GM12878 (cell line): ENCODE data around the gene ULK4. TPM values are rescaled to one million over a fixed set of nuclear protein-coding genes. Genes with fewer than 3 reads are reported as not detected.

Experiments used
- ATAC-seq: fragments of 200-7000 bp; cut with Tn5 transposase; 3 replicates; pipeline ENCODE4 v1.9.1; 2020; ENCODE audit warnings: mild to moderate bottlenecking, moderate library complexity
- BruUV-seq: library from RNA; stranded (reverse); fragments of 400-500 nt; replicated peaks from 2 replicates; lab custom pipeline; 2021; lab: Mats Ljungman, UMichigan
- CTCF ChIA-PET: fragments of 300-600 bp; sonication (Branson Sonifier 250); formaldehyde crosslinking; extraction: SDS; loops from one replicate; lab custom pipeline; 2021; ENCODE audit warnings: inconsistent platforms; lab: Yijun Ruan, JAX
- POLR2A ChIA-PET: fragments of 350-600 bp; formaldehyde crosslinking; extraction: SDS; loops from one replicate; lab custom pipeline; 2021; ENCODE audit warnings: inconsistent platforms; lab: Charles Lee
- RAD21 ChIA-PET: fragments of 300-600 bp; sonication (Branson Sonifier 250); formaldehyde crosslinking; loops from one replicate; lab custom pipeline; 2023; ENCODE audit warnings: antibody characterized with exemption; ENCODE audit not compliant: unreplicated experiment; lab: Charles Lee
- SMC1A ChIA-PET: fragments of 300-600 bp; sonication (Branson Sonifier 250); formaldehyde crosslinking; loops from one replicate; lab custom pipeline; 2023; ENCODE audit not compliant: unreplicated experiment, uncharacterized antibody; lab: Charles Lee
- DNase-seq: peaks from one replicate; pipeline ENCODE4 v3.0.0-alpha.2; 2011; ENCODE audit warnings: low read depth, low spot score
- FAIRE-seq: peaks from 3 replicates; lab custom pipeline; 2011; peaks lifted over from hg19 to GRCh38; lab: Jason Lieb, UNC
- H2AFZ ChIP-seq: 2 replicates; pipeline ENCODE4 v1.6.0; 2011; ENCODE audit warnings: low read depth, low read length, control low read depth; ENCODE audit not compliant: control insufficient read depth
- H3K27ac ChIP-seq: 2 replicates; pipeline ENCODE4 v1.5.1; 2011; ENCODE audit warnings: control low read depth; ENCODE audit not compliant: control insufficient read depth, insufficient read depth
- H3K27me3 ChIP-seq, 2 experiments: replicated peaks in 1 of 2; 2 replicates each; pipeline versions ENCODE4 v1.6.0 to v1.6.1; 2011; ENCODE audit warnings: low read length in 1 of 2; ENCODE audit not compliant: control insufficient read depth in 2 of 2, insufficient read depth in 2 of 2
- H3K36me3 ChIP-seq, 2 experiments: 2 replicates each; pipeline ENCODE4 v1.5.1; 2011; ENCODE audit warnings: low read length in 1 of 2; ENCODE audit not compliant: control insufficient read depth in 2 of 2, insufficient read depth in 2 of 2
- H3K4me1 ChIP-seq: 2 replicates; pipeline ENCODE4 v1.6.1; 2011; ENCODE audit warnings: mild to moderate bottlenecking, low read length, moderate library complexity, mixed read lengths; ENCODE audit not compliant: control insufficient read depth, insufficient read depth
- H3K4me2 ChIP-seq: 2 replicates; pipeline ENCODE4 v1.6.0; 2011; ENCODE audit warnings: control low read depth; ENCODE audit not compliant: control insufficient read depth, insufficient read depth
- H3K4me3 ChIP-seq: fragments of 200-600 bp; sonication (generic); 2 replicates; pipeline ENCODE4 v1.5.1; 2016
- H3K79me2 ChIP-seq: 2 replicates; pipeline ENCODE4 v1.6.0; 2011; ENCODE audit warnings: low read length; ENCODE audit not compliant: control insufficient read depth, insufficient read depth
- H3K9ac ChIP-seq: 2 replicates; pipeline ENCODE4 v1.8.0; 2011; ENCODE audit warnings: low read length, control low read depth, mixed read lengths; ENCODE audit not compliant: control insufficient read depth, insufficient read depth
- H3K9me3 ChIP-seq: replicated peaks from 3 replicates; pipeline ENCODE4 v1.5.1; 2011; ENCODE audit warnings: mild to moderate bottlenecking, low read length; ENCODE audit not compliant: control insufficient read depth, insufficient read depth
- H4K20me1 ChIP-seq: 2 replicates; pipeline ENCODE4 v1.6.0; 2011; ENCODE audit not compliant: control insufficient read depth, insufficient read depth
- NFXL1 ChIP-seq: fragments of 450-650 bp; IDR thresholded peaks from 2 replicates; pipeline ENCODE4 v1.6.1; 2017; ENCODE audit warnings: antibody characterized with exemption, mild to moderate bottlenecking, borderline replicate concordance
- PBX3 ChIP-seq: IDR thresholded peaks from 2 replicates; pipeline ENCODE4 v1.6.1; 2011; ENCODE audit warnings: mild to moderate bottlenecking, low read depth, low read length, moderate library complexity; ENCODE audit not compliant: insufficient replicate concordance
- RELB ChIP-seq: fragments of 450-650 bp; IDR thresholded peaks from 2 replicates; pipeline ENCODE4 v1.6.1; 2017; ENCODE audit warnings: low read depth, mild to moderate bottlenecking, moderate library complexity
- ZBTB33 ChIP-seq: fragments of 450-650 bp; IDR thresholded peaks from 2 replicates; pipeline ENCODE4 v1.6.1; 2017; ENCODE audit warnings: mild to moderate bottlenecking
- WGBS: methylation state at CpG from one replicate; pipeline ENCODE4 v1.1.6; 2016; ENCODE audit warnings: low lambda C conversion rate; ENCODE audit not compliant: insufficient replicate concordance, insufficient coverage; ENCODE audit errors: missing lambda C conversion rate; 5-methylcytosine and 5-hydroxymethylcytosine counted together
- in situ Hi-C: fragments of 300-500 bp; cut with MboI; formaldehyde crosslinking; loops from 9 replicates; pipeline ENCODE4 v1.14.3; 2018; ENCODE audit warnings: mixed read lengths
- intact Hi-C: fragments of 100-400 bp; cut with micrococcal nuclease; formaldehyde crosslinking; loops from one replicate; pipeline ENCODE4 v1.14.2; 2022; ENCODE audit not compliant: unreplicated experiment
- polyA plus RNA-seq, 11 experiments: library from polyadenylated mRNA; depleted of rRNA in 4 of 11; unstranded in 6 of 11; stranded (reverse) in 5 of 11; fragments of >200 nt; fragmentation: Nextera tagmentation in 4 of 11; fragmentation: Illumina TruSeq in 1 of 11; extraction: Ambion mirVana in 4 of 11; extraction: Trizol in 1 of 11; gene quantifications; 1 replicate in 1 of 11; 2 replicates in 10 of 11; pipeline versions ENCODE4 v1.2.1 to v1.2.3, GENCODE V29; 2011 to 2016; ENCODE audit warnings: inconsistent platforms in 2 of 11, missing spikeins in 2 of 11, low read depth in 1 of 11
- total RNA-seq, 4 experiments: library from RNA; depleted of rRNA in 3 of 4; stranded (reverse); fragments of >200 nt in 3 of 4; fragmentation: Illumina TruSeq in 1 of 4; extraction: Trizol in 1 of 4; gene quantifications; 2 replicates each; pipeline versions ENCODE4 v1.2.1 to v1.2.3, GENCODE V29; 2013 to 2021

The ULK4 gene
- total and polyA plus RNA-seq, 10 of the 15 experiments (the other 5 are each of a cell fraction or from before 2014, with no cell fraction given) = 3.5 to 7.6 (median 6.3) TPM

GRCh38 chr3:41650406-41650805, 311.5 kb downstream of the ULK4 start:
- intact Hi-C loops = no loop called here
- Histone ChIP-seq H3K27ac (no peak overlapping the region), H3K36me3 (no peaks in the 10 kb centered on the region), H3K27me3 (no peaks in the 10 kb centered on the region), H2AFZ (no peak overlapping the region), H3K9me3 (no peaks in the 10 kb centered on the region; the same call in 2 of the 3 replicates), H3K9ac (no peak overlapping the region), H3K4me1 (no peaks in the 10 kb centered on the region), H4K20me1 (no peaks in the 10 kb centered on the region), H3K79me2 (no peaks in the 10 kb centered on the region), H3K4me2 (no peak overlapping the region), H3K4me3 (no peak overlapping the region)
- in situ Hi-C loops = no loop called here
- TF ChIP-seq NFXL1 (no peak), RELB (no peak), ZBTB33 (no peak), PBX3 (no peak)
- FAIRE-seq = no peak
- no peak for ATAC-seq
- POLR2A ChIA-PET = no interaction called here
- WGBS = 72% methylated on average over 11 of the region's 11 CpGs
- SMC1A ChIA-PET = no interaction called here
- no TSS peak for BruUV-seq
- RAD21 ChIA-PET = no interaction called here
- no peak for DNase-seq
- CTCF ChIA-PET = interaction anchor here (0.6 kb wide), 1 partner anchor 211 kb away, joined by 4 read pairs; no protein-coding TSS in a partner anchor
